Caco-2 (cell line): ENCODE results near the gene COMMD1. TPM values are rescaled to one million over a fixed set of nuclear protein-coding genes. Genes with fewer than 3 reads are reported as not detected.

Experiments used
- BruUV-seq: library from RNA; stranded (reverse); fragments of 400-500 nt; replicated peaks from 2 replicates; lab custom pipeline; 2021; lab: Mats Ljungman, UMichigan
- CTCF ChIA-PET: fragments of 300-600 bp; sonication (Branson Sonifier 250); formaldehyde crosslinking; loops from one replicate; lab custom pipeline; 2022; ENCODE audit warnings: antibody characterized with exemption; lab: Charles Lee
- POLR2A ChIA-PET: fragments of 300-600 bp; sonication (Branson Sonifier 250); formaldehyde crosslinking; loops from one replicate; lab custom pipeline; 2022; ENCODE audit warnings: antibody characterized with exemption; lab: Charles Lee
- DNase-seq, 2 experiments: peaks; one replicate each; pipeline versions ENCODE4 v3.0.0 to v3.0.0-alpha.2; 2020 to 2022
- H3K27me3 ChIP-seq: replicated peaks from 2 replicates; pipeline ENCODE4 v1.6.0; 2011; ENCODE audit warnings: low read length; ENCODE audit not compliant: control insufficient read depth, insufficient read depth
- H3K36me3 ChIP-seq: 2 replicates; pipeline ENCODE4 v1.5.1; 2011; ENCODE audit warnings: low read length; ENCODE audit not compliant: control insufficient read depth, insufficient read depth
- H3K4me1 ChIP-seq: fragments of 250-450 bp; sonication (Bioruptor Pico); 2 replicates; pipeline ENCODE4 v1.5.1; 2020; ENCODE audit warnings: mild to moderate bottlenecking
- H3K4me3 ChIP-seq: 2 replicates; pipeline ENCODE4 v1.5.1; 2011; ENCODE audit warnings: low read depth, mild to moderate bottlenecking, control low read depth, low read length
- H3K9me3 ChIP-seq: fragments of 250-450 bp; sonication (Bioruptor Pico); 2 replicates; pipeline ENCODE4 v1.5.1; 2020; ENCODE audit warnings: mild to moderate bottlenecking, moderate library complexity
- H3K27ac Mint-ChIP-seq: one replicate; pipeline ENCODE4 v1.8.0; 2022; ENCODE audit warnings: mixed read lengths; ENCODE audit not compliant: unreplicated experiment
- H3K27me3 Mint-ChIP-seq: one replicate; pipeline ENCODE4 v1.8.0; 2022; ENCODE audit warnings: mixed read lengths; ENCODE audit not compliant: insufficient read depth, unreplicated experiment
- H3K36me3 Mint-ChIP-seq: one replicate; pipeline ENCODE4 v1.8.0; 2022; ENCODE audit warnings: mild to moderate bottlenecking, mixed read lengths; ENCODE audit not compliant: insufficient read depth, unreplicated experiment
- H3K4me1 Mint-ChIP-seq: one replicate; pipeline ENCODE4 v1.8.0; 2022; ENCODE audit warnings: low read depth, mixed read lengths; ENCODE audit not compliant: unreplicated experiment
- H3K4me3 Mint-ChIP-seq: one replicate; pipeline ENCODE4 v1.8.0; 2022; ENCODE audit warnings: mild to moderate bottlenecking, moderate library complexity, mixed read lengths; ENCODE audit not compliant: unreplicated experiment
- H3K9me3 Mint-ChIP-seq: one replicate; pipeline ENCODE4 v1.8.0; 2022; ENCODE audit warnings: mixed read lengths; ENCODE audit not compliant: unreplicated experiment
- CTCF ChIP-seq, 2 experiments: fragments of 200-600 bp in 1 of 2; IDR thresholded peaks; 1 replicate in 1 of 2; 2 replicates in 1 of 2; pipeline versions ENCODE4 v1.5.1 to v1.8.0; 2011 to 2022; ENCODE audit warnings: antibody characterized with exemption in 1 of 2, control low read depth in 1 of 2, inconsistent platforms in 1 of 2, low read depth in 1 of 2, low read length in 1 of 2, mild to moderate bottlenecking in 1 of 2, moderate library complexity in 1 of 2; ENCODE audit not compliant: insufficient read depth in 1 of 2, severe bottlenecking in 1 of 2, unreplicated experiment in 1 of 2
- intact Hi-C: fragments of 100-400 bp; cut with micrococcal nuclease; formaldehyde crosslinking; loops from one replicate; pipeline ENCODE4 v1.10.0; 2022; ENCODE audit not compliant: unreplicated experiment
- total RNA-seq: library from RNA; stranded (reverse); gene quantifications from 2 replicates; pipeline ENCODE4 v1.2.3, GENCODE V29; 2022

COMMD1 gene
- total RNA-seq, 1 experiment from 2014 or later, result 56.7 TPM

- no peak for DNase-seq
- Mint-ChIP-seq H3K4me3 (no peak overlapping the region), H3K27me3 (no peaks in the 10 kb centered on the region), H3K36me3 (no peaks in the 10 kb centered on the region), H3K27ac (no peak overlapping the region), H3K9me3 (no peaks in the 10 kb centered on the region), H3K4me1 (peaks cover 8% of the 10 kb centered on the region)
- peaks cover 22% of the 10 kb centered on the region for H3K4me1 ChIP-seq
- no peaks in the 10 kb centered on the region for H3K36me3 ChIP-seq
- no peak for TF ChIP-seq CTCF (IDR thresholded peaks at IDR 0.05; ENCODE audit: insufficient read depth in 1 of 2, low read depth in 1 of 2, low read length in 1 of 2, severe bottlenecking in 1 of 2, unreplicated experiment in 1 of 2)
- H3K4me3 ChIP-seq, result no peak overlapping the region
- no TSS peak for BruUV-seq
- ChIA-PET CTCF (no interaction called here), POLR2A (no interaction called here)
- intact Hi-C loops, result no loop called here
- no peaks in the 10 kb centered on the region for H3K9me3 ChIP-seq
- no peaks in the 10 kb centered on the region for H3K27me3 ChIP-seq
Measured at GRCh38 chr2:61969376-61969775, 63.9 kb downstream of the COMMD1 start.

- intact Hi-C loops, result no loop called here
- POLR2A ChIA-PET, result interaction anchor here (0.6 kb wide), 1 partner anchor 536 kb away, joined by 5 read pairs; no protein-coding TSS in a partner anchor
- Histone ChIP-seq H3K36me3 (no peaks in the 10 kb centered on the region), H3K27me3 (no peaks in the 10 kb centered on the region), H3K9me3 (no peaks in the 10 kb centered on the region), H3K4me3 (no peak overlapping the region), H3K4me1 (peaks cover 22% of the 10 kb centered on the region)
- H3K36me3 Mint-ChIP-seq, result no peaks in the 10 kb centered on the region
- H3K4me1 Mint-ChIP-seq, result peaks cover 16% of the 10 kb centered on the region
- CTCF ChIA-PET, result no interaction called here
- no peaks in the 10 kb centered on the region for H3K9me3 Mint-ChIP-seq
- peak in 1 of 2 experiments; percentile 24 for TF ChIP-seq CTCF (IDR thresholded peaks at IDR 0.05; ENCODE audit: insufficient read depth in 1 of 2, low read depth in 1 of 2, low read length in 1 of 2, severe bottlenecking in 1 of 2, unreplicated experiment in 1 of 2)
- no peak overlapping the region for H3K4me3 Mint-ChIP-seq
- peak in 1 of 2 experiments; percentile 35 for DNase-seq
- no peaks in the 10 kb centered on the region for H3K27me3 Mint-ChIP-seq
- BruUV-seq, result TSS peak; percentile 96
- H3K27ac Mint-ChIP-seq, result peak overlapping the region; percentile 57
Measured at GRCh38 chr2:61970807-61971556, 65.5 kb downstream of the COMMD1 start.

GRCh38 chr2:61978522-61978921 lies 73.0 kb downstream of the COMMD1 start:
- no peak overlapping the region for H3K4me3 ChIP-seq
- no peaks in the 10 kb centered on the region for H3K27me3 ChIP-seq
- Mint-ChIP-seq H3K9me3 (peaks cover 24% of the 10 kb centered on the region), H3K4me3 (no peak overlapping the region), H3K27ac (no peak overlapping the region), H3K27me3 (no peaks in the 10 kb centered on the region), H3K4me1 (peaks cover 8% of the 10 kb centered on the region), H3K36me3 (peaks cover 11% of the 10 kb centered on the region)
- CTCF ChIA-PET, result no interaction called here
- intact Hi-C loops, result no loop called here
- H3K4me1 ChIP-seq, result no peaks in the 10 kb centered on the region
- DNase-seq, result no peak
- BruUV-seq, result no TSS peak
- peaks cover 8% of the 10 kb centered on the region; the same call in 1 of the 2 replicates for H3K9me3 ChIP-seq
- POLR2A ChIA-PET, result no interaction called here
- H3K36me3 ChIP-seq, result no peaks in the 10 kb centered on the region
- no peak for TF ChIP-seq CTCF (IDR thresholded peaks at IDR 0.05; ENCODE audit: insufficient read depth in 1 of 2, low read depth in 1 of 2, low read length in 1 of 2, severe bottlenecking in 1 of 2, unreplicated experiment in 1 of 2)
